Endothelial cell (in vitro differentiated cells): ENCODE measurements around the gene ANTXR2. TPM values are rescaled to one million over a fixed set of nuclear protein-coding genes. Genes with fewer than 3 reads are reported as not detected.
"Not testable (repeated sequence)": the region's sequence is repeated elsewhere in the genome, so short reads cannot be mapped to it uniquely, and the experiment has no call there.

Experiments
- DNase-seq: peaks from one replicate; pipeline ENCODE4 v3.0.0; 2021; ENCODE audit warnings: low spot score
- H3K27ac Mint-ChIP-seq: one replicate; pipeline ENCODE4 v1.8.0; 2021; ENCODE audit warnings: mixed read lengths, inconsistent platforms; ENCODE audit not compliant: unreplicated experiment
- H3K27me3 Mint-ChIP-seq: one replicate; pipeline ENCODE4 v1.8.0; 2021; ENCODE audit warnings: mild to moderate bottlenecking, moderate library complexity, mixed read lengths, inconsistent platforms; ENCODE audit not compliant: unreplicated experiment
- H3K36me3 Mint-ChIP-seq: one replicate; pipeline ENCODE4 v1.8.0; 2021; ENCODE audit warnings: mild to moderate bottlenecking, low read depth, mixed read lengths, inconsistent platforms; ENCODE audit not compliant: unreplicated experiment
- H3K4me1 Mint-ChIP-seq: one replicate; pipeline ENCODE4 v1.8.0; 2021; ENCODE audit warnings: mild to moderate bottlenecking, mixed read lengths, inconsistent platforms; ENCODE audit not compliant: unreplicated experiment
- H3K4me3 Mint-ChIP-seq: one replicate; pipeline ENCODE4 v1.8.0; 2021; ENCODE audit warnings: mild to moderate bottlenecking, mixed read lengths, inconsistent platforms; ENCODE audit not compliant: unreplicated experiment
- H3K9me3 Mint-ChIP-seq: one replicate; pipeline ENCODE4 v1.8.0; 2021; ENCODE audit warnings: mixed read lengths, inconsistent platforms; ENCODE audit not compliant: unreplicated experiment
- total RNA-seq: library from RNA; stranded (reverse); fragmentation: NEBNext Ultra II Directional; extraction: Animal tissue kit (Norgen Biotek cat#: 25700); gene quantifications from one replicate; pipeline ENCODE4 v1.2.1, GENCODE V29; 2021; ENCODE audit not compliant: unreplicated experiment
- TF ChIP-seq, protein P1 (sequence below): fragments of 200-600 bp; sonication (generic); IDR thresholded peaks from one replicate; pipeline ENCODE4 v1.5.0; 2021; ENCODE audit warnings: antibody characterized with exemption; ENCODE audit not compliant: unreplicated experiment

ANTXR2 gene
- total RNA-seq, 1 donor from 2014 or later, result 176 TPM

DNA sequence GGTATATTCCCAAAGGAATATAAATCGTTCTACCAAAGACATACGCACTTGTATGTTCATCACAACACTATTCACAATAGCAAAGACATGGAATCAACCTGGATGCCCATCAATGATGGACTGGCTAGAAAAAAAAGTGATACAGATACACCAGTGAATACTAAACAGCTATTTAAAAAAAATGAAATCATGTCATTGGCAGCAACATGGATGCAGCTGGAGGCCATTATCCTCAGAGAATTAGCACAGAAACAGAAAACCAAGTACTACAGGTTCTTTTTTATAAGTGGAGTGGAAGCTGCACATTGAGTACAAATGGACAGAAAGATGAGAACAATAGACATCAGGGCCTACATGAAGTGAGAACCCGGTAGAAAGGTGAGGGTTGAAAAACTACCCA, 81.4 kb downstream of the ANTXR2 start:
- peaks cover 34% of the 10 kb centered on the region for H3K4me1 Mint-ChIP-seq
- peaks cover 40% of the 10 kb centered on the region for H3K36me3 Mint-ChIP-seq
- peaks cover 6% of the 10 kb centered on the region for H3K27me3 Mint-ChIP-seq
- no peak overlapping the region for H3K4me3 Mint-ChIP-seq
- TF ChIP-seq, protein P1, sequence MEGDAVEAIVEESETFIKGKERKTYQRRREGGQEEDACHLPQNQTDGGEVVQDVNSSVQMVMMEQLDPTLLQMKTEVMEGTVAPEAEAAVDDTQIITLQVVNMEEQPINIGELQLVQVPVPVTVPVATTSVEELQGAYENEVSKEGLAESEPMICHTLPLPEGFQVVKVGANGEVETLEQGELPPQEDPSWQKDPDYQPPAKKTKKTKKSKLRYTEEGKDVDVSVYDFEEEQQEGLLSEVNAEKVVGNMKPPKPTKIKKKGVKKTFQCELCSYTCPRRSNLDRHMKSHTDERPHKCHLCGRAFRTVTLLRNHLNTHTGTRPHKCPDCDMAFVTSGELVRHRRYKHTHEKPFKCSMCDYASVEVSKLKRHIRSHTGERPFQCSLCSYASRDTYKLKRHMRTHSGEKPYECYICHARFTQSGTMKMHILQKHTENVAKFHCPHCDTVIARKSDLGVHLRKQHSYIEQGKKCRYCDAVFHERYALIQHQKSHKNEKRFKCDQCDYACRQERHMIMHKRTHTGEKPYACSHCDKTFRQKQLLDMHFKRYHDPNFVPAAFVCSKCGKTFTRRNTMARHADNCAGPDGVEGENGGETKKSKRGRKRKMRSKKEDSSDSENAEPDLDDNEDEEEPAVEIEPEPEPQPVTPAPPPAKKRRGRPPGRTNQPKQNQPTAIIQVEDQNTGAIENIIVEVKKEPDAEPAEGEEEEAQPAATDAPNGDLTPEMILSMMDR, result no peak
- no peak for DNase-seq
- H3K27ac Mint-ChIP-seq, result no peak overlapping the region
- no peaks in the 10 kb centered on the region for H3K9me3 Mint-ChIP-seq

DNA sequence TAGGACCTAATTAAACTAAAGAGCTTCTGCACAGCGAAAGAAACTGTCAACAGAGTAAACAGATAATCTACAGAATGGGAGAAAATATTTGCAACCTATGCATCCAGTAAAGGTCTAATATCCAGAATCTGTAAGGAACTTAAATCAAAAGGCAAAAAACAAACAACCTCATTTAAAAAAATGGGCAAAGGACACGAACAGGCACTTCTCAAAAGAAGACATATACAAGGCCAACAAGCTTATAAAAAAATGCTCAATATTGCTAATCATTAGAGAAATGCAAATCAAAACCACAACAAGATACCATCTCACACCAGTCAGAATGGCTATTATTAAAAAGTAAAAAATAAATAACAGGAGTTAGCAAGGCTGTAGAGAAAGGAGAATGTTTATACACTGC, 81.9 kb downstream of the ANTXR2 start:
- Mint-ChIP-seq H3K4me1 (peaks cover 32% of the 10 kb centered on the region), H3K36me3 (peaks cover 42% of the 10 kb centered on the region)
- H3K27ac Mint-ChIP-seq, H3K9me3 Mint-ChIP-seq, H3K27me3 Mint-ChIP-seq, H3K4me3 Mint-ChIP-seq, DNase-seq: not testable (repeated sequence)

GRCh38 chr4:79987401-79987800, 85.6 kb downstream of the ANTXR2 start:
- no peak overlapping the region for H3K4me3 Mint-ChIP-seq
- H3K27me3 Mint-ChIP-seq, result peaks cover 6% of the 10 kb centered on the region
- no peaks in the 10 kb centered on the region for H3K9me3 Mint-ChIP-seq
- H3K36me3 Mint-ChIP-seq, result peaks cover 23% of the 10 kb centered on the region
- H3K27ac Mint-ChIP-seq, result no peak overlapping the region
- H3K4me1 Mint-ChIP-seq, result peaks cover 7% of the 10 kb centered on the region
- TF ChIP-seq, protein P1, result no peak
- no peak for DNase-seq

DNA sequence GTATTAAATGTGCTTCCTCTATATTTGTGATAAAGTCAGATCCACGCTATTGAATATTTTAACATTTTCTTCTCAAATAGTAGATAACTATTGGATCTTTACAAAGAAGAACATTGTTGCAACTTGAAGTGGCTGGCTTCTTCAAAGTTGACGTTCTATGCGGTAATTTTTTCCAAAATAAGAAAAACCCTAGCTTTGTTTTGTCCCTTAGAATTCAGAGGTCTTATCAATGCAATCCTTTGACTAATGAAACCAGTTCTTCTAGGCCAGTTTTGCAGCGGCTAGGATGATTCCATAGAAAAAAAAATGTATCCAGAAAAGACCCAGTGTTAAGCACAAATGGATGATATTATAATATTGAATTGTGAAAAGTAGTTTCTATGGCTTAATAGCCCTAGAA, 89.6 kb downstream of the ANTXR2 start:
- TF ChIP-seq, protein P1, result no peak
- H3K9me3 Mint-ChIP-seq, result no peaks in the 10 kb centered on the region
- no peak overlapping the region for H3K4me3 Mint-ChIP-seq
- no peak overlapping the region for H3K27ac Mint-ChIP-seq
- H3K27me3 Mint-ChIP-seq, result peaks cover 3% of the 10 kb centered on the region
- no peak for DNase-seq
- H3K4me1 Mint-ChIP-seq, result peaks cover 5% of the 10 kb centered on the region
- peaks cover 11% of the 10 kb centered on the region for H3K36me3 Mint-ChIP-seq

GRCh38 chr4:79982601-79983322, 90.3 kb downstream of the ANTXR2 start:
- H3K4me1 Mint-ChIP-seq, result peaks cover 4% of the 10 kb centered on the region
- H3K9me3 Mint-ChIP-seq, result no peaks in the 10 kb centered on the region
- TF ChIP-seq, protein P1, result no peak
- no peak overlapping the region for H3K4me3 Mint-ChIP-seq
- H3K27ac Mint-ChIP-seq, result peak overlapping the region; percentile 42
- DNase-seq, result no peak
- H3K36me3 Mint-ChIP-seq, result peaks cover 18% of the 10 kb centered on the region
- peaks cover 6% of the 10 kb centered on the region for H3K27me3 Mint-ChIP-seq
